Stimulated activated CD4-positive, alpha-beta T cell treated with anti-CD3 and anti-CD28 coated beads, Interleukin-4, amount 100 ng/mL, for 4 hours (primary cell): ENCODE results near the gene CSRP1.
"Not testable (repeated sequence)": the region's sequence is repeated elsewhere in the genome, so short reads cannot be mapped to it uniquely, and the experiment has no call there.

Experiments used
- DNase-seq, 2 experiments: peaks; one replicate each; pipeline ENCODE4 v3.0.0-alpha.2; 2020

CSRP1 gene

DNA sequence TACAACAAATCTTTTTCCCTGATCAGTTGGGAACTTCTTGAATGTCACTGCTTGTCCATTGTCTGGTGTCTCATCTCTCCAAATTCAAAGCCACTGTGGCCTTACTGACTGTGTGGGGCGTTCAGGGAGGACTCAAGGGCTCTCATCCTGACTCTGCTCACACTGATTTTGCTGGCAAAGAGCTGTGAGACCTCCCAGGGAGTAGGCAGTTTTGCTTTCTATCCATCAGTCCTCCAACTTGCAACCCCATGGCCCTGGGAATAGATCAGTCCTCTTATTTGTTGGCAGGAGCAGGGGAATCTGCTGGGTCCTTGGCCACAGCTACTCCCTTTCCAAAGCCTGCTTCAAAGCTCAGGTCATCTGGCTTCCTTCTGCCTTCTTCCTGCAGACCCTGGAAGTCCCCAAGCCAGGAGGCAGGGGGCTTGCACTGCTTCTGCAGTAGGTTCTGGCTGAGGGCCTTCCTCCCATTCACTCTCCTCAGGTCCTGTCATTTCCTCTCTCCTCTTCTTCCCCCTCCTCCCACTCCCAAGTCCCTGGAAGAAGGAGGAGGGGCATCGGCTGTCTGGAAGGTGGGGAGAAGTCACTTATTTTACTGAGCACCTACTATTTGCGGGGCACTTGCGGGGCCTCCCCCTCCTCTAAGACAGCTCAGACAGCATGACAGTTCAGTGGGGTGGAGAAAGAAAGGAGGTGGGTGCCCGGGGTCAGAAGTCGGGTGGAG lies 31.1 kb upstream of the CSRP1 start:
- DNase-seq = no peak

DNA sequence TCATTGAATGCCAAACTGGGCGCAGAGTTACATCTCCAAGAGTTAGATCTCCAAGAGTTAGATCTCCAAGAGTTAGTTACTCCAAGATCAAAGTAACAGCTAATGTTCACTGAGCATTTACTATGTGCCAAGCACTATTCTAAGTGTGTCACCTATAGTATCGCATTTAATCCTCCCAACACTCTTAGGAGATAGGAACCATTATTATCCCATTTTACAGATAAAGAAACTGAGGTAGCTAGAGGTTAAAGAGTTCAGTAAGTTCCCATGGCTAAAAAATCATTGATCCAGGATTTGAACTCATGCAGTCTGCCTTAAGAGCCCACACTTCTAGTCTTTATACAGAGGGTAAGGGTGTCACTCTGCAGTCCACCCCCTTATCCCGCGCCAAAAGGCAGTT lies 30.5 kb upstream of the CSRP1 start:
- no peak for DNase-seq

DNA sequence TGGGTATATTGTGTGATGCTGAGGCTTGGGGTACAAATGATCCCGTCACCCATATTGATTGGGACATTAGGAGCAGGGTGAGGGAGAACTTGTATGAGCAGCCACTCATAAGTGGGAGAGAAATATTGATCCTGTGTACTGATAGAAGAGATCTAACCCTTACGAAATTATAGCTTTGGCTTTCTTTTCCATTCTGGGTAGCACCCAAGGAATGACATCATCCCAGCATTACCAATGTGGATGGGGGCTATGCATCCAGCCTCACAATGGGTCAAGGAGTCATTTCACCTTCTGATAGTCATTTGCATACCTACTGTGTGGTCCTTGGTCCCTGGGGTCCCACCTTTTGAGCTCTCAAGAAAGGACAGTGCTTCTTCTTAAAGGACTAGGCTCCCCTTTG lies 30.1 kb upstream of the CSRP1 start:
- no peak for DNase-seq

DNA sequence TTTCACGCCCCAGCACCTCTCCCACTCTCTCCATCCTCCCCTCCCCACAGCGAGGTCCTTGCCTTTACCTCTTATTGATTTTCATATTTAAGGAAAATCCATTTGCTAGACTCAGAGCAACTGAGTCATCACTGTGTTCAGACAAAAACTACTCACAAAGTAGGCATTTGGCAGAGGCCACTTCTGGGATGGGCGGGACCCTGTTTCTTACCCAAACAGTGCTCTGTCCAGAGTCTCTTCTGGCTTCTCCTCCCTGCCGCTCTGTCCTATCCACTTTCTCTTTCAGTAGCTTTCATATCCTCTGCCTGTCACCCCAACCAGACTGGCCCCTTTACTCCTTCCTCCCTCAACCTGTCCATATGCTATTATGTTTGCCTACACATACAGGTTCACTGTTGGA lies 29.6 kb upstream of the CSRP1 start:
- no peak for DNase-seq

DNA sequence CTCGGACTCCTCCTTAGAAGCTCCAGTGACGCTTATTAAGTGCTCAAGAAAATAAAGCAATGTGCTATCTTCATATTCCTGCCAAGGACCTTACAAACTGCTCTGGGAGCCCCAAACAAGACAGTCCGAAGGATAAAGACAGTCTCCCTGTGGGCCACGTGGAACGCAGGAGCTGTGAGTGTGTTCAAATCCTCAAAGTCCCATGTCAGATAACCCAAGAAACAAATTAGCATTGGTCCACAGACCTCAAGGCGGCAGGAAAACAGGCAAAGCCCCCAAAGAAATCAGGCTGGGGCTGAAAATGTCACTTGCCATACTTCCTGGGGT lies 29.0 kb upstream of the CSRP1 start:
- no peak for DNase-seq

DNA sequence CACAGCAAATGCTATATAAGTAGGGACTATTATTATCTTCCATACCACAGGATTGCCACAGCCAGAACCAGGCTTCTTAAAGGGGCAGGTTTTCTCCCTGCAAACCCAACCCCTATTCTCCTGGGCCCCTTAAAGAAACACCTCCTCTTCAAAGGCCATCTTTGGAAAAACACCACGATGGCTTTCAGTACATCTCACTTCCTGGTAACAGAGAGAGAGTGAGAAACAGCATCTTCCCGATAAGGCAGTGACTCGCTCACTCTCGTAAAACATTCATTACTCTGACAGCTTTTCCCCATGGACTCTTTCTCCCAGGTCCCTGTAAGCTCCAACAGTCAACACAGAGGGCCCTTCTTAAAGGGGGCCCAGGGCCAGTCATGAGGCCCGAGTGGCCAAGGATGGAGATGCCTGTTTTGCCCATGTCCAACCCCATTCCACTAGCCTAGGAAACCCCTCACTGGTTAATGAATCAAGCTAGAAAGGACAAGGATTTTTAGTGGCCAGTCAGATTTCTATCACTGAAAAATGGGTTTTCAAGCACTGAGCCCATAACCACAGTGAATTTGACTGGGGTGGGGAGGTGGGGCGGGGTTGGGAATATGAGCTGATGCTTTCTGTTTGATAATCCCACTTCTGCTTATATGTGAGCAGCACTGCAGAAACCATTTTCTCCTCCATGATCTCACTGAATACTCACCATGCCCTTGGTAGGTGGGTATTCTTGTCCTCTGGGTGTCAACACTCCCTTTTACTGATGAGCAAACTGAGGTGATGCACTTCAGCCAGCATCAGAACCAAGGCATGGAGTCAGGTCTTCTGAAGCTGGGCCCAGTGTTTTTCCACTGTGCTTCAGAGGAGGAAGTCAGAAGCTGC lies 28.4 kb upstream of the CSRP1 start:
- no peak for DNase-seq

DNA sequence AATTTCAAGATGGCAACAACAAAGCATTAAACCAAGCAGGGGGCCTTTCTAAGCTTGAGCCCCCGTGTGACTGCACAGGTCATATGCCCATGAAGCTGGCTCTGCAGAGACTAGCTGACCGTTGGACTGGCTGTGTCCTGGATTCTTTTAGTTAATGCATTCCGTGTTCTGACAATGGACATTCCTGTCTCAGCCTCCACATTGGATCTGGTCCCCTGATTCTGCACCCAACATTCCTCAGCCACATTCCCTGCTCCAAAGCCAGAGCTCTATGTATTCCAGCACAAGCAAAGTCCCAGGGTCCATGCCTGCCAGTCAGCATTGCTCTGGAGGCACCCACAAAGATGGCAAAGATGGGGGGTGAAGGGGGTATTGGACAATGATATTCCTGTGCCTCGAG lies 26.9 kb upstream of the CSRP1 start:
- no peak for DNase-seq

DNA sequence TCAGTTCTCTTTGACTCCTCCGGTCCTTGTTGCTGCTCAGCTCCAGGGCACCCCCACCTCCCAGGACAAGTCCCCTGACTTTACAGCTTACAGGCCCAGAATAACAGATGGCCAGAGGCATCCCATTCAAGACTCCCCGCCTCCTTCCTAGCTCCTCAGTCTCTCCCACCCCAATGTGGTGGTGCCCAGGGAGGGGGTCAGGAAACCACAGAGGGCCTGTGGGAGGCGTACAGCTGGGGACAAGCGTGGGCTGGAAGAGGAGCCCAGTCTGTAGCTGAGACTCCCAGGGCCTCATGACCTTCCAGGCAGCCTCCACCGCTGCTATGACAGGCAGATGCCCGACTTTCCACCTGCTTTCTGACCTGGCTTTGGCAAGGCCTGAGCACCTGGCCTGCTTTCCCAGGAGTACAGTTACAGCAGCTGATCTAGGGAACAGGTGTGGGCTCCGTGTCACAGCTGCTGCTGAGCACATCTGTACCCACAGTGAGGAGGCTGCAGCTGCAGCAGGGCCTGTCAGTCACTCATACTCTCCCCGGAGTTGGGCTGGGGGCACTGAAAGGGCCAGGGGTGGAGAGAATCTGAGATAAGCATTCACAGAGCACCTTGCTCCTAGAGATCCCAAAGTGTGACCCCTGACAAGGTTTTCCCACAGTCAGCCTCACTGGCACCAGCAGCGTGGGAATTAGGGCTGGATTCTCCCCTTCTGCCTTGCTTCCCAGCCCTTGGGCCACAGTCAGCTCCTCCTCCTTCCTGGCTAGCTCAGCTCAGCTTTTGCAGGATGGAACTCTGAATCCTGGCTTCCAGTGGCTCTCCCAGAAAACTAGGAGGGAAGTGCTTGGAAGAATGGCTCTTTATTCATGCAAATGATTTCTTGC lies 24.9 kb upstream of the CSRP1 start:
- DNase-seq = no peak

DNA sequence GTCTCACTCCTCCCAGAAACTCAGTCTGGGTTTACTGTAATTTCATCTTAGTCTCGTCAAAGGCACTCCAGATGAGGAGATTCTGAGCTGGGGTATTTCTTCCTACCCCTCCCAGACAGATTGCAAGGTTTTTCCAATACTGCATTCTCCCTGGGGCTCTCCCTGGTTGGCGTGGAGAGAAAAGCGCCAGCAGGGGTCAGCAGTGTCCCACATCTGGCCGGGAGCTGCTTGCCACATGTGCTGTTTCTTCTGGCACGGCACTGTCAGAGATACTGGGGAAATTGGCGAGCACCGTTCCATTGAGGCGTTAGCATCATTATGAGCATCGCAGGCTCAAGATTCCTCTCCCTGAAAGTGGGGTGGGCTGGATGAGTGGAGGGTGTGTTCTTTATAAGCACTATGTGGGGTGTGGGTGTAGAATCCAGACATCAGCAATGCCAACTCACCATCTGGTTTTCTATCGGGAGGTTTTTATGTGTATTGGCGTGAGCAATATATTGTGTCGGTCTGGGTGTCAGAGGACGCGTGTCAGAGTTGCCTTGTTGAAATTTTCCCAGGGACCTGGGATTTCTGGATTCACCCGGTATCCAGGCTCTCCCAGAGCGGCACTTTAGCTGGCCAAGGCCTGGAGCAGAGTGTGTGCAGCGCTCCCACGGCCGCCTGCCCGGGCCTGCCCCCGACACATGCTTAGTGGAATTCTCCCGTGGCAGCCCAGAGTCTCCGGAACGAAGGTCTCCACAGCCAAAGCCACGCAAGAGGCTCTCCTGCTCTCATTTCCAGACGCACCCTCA lies 24.0 kb upstream of the CSRP1 start:
- DNase-seq = peak in 1 of 2 experiments; percentile 20

DNA sequence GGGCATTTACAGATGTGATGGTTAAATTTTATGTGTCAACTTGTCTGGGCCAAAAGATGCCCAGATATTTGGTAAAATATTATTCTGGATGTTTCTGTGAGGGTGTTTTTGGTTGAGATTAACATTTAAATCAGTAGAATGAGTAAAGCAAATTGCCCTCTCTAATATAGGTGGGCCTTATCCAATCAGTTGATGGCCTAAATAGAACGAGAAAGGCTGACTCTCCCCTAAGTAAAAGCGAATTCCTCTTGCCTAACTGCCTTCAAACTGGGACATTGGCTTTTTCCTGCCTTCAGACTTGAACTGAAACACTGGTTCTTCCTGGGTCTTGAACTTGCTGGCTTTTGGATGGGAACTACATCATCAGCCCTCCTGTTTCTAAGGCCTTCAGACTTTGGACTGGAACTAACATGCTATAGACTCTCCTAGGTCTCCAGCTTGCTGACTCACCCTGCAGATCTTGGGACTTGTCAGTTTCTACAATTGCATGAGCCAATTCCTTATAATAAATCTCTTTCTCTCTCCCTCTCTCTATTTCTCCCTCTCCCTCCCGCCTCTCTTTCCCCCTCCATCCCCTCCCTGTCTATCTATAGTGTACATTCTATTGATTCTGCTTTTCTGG lies 21.8 kb upstream of the CSRP1 start:
- no peak for DNase-seq

DNA sequence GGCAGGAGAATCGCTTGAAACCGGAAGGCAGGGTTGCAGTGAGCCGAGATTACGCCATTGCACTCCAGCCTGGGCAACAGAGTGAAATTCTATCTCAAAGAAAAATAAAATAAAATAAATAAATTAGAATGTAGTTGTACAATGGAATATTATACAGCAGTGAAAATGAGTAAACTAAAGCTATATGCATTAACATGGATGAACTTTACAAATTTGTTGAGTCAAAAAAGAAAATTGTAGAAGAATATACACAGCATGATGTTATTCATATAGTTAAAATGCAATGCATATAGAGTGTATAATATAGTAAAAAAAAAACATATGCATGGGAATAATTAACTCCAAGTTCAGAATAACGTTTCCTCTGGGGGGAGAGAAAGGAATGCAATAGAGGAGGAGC lies 21.0 kb upstream of the CSRP1 start:
- no peak for DNase-seq

DNA sequence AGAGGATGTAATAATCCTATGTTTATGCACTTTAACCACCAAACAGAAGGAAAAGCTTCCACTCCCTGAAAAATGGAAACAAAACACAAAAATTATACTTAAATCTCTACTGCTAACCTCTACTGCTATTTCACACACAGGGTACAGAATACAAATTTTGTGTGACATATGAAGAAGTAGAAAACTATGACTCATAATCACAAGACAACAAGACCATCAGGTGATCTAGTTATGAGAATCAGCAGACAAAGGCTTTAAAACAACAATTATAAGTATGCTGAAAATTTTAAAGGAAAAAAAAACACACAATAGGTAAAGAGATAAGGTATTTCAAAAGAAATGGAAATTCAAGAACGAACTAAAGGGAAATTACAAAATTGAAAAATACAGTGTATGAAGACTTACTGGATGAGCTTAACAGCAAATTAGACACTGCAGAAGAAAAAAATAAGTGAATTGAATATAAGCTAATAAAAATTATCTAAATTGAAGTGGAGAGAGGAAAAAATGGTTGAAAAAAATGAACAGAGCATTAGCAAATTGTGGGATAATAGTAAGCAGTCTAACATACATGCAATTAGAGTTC lies 18.4 kb upstream of the CSRP1 start:
- no peak for DNase-seq

DNA sequence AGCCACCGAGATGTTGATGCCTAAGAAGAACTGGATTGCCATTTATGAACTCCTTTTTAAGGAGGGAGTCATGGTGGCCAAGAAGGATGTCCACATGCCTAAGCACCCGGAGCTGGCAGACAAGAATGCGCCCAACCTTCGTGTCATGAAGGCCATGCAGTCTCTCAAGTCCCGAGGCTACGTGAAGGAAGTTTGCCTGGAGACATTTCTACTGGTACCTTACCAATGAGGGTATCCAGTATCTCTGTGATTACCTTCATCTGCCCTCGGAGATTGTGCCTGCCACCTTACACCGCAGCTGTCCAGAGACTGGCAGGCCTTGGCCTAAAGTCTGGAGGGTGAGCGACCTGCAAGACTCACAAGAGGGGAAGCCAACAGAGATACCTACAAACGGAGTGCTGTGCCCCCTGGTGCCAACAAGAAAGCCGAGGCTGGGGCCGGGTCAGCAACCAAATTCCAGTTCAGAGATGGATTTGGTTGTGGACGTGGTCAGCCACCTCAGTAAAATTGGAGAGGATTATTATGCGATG lies 13.2 kb upstream of the CSRP1 start:
- DNase-seq = not testable (repeated sequence)

DNA sequence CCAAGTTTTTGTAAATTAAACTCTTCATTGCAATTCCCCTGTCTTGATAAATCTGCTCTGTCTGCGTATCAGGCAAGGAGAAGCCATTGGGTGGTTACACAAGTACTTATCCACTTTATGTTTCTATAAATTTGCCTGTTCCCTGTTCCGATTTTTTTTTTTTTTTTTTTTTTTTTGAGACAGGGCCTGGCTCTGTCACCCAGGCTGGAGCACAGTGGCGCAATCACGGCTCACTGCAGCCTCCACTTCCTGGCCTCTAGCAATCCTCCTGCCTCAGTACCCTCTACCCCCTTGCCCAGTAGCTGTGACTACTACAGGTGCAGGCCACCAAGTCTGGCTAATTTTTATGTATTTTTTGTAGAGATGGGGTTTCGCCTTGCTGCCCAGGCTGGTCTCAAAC lies 11.1 kb upstream of the CSRP1 start:
- no peak for DNase-seq

DNA sequence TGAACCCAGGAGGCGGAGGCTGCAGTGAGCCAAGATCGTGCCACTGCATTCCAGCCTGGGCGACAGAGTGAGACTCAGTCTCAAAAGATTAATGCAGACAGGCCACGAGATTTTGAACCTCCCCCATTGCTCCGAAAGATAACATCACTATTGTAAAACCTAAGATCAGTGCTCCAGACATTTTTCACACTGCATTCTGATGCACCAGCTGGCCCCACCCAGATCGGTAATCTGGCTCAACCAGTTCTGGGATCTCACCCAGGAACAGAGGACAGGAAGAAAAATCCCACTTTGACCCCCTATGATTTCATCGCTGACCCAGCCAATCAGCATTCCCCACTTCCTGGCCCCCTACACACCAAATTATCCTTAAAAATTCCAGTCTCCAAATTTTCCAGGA lies 10.7 kb upstream of the CSRP1 start:
- no peak for DNase-seq

DNA sequence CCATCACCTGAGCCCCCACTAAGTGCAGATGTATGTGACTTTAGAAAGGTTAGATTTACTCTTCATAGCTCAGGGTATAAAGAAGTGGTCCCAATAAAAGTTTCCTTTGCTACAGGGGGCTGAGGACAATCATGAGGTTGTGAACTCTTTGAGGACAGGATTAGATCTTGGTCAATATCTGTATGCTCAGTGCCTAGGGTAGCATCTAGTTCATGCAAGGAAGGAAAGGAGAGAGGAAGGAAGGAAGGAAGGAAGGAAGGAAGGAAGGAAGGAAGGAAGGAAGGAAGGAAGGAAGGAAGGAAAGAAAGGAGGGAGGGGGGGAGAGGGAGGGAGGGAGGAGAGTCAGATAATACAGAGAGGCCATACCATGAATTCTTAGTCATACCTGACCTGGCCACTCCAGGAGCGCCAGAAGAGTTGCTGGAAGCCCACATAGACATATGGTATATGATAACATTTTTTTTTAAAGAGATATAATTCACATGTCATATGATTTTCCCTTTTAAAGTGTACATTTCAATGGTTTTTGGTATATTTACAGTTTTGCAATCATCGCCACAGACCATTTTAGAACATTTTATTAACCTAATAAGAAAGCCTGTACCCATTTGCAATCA lies 9.7 kb upstream of the CSRP1 start:
- DNase-seq = no peak

DNA sequence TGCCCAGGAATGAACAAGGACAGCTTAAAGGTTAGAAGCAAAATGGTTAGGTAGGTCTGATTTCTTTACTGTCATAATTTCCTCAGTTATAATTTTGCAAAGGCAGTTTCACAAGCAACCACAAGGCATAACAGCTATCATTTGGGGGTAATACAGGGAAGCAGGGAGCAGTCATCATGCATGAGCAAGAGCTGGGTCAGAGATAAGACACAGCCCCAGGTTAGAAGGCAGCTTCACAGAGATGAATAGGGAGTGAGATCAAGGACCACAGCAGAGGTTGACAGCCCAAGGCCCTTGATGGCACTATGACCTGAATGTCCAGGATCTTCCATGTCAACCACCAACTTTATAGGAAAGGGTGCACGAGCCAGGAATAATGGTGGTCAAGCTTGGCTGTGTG lies 9.0 kb upstream of the CSRP1 start:
- no peak for DNase-seq

DNA sequence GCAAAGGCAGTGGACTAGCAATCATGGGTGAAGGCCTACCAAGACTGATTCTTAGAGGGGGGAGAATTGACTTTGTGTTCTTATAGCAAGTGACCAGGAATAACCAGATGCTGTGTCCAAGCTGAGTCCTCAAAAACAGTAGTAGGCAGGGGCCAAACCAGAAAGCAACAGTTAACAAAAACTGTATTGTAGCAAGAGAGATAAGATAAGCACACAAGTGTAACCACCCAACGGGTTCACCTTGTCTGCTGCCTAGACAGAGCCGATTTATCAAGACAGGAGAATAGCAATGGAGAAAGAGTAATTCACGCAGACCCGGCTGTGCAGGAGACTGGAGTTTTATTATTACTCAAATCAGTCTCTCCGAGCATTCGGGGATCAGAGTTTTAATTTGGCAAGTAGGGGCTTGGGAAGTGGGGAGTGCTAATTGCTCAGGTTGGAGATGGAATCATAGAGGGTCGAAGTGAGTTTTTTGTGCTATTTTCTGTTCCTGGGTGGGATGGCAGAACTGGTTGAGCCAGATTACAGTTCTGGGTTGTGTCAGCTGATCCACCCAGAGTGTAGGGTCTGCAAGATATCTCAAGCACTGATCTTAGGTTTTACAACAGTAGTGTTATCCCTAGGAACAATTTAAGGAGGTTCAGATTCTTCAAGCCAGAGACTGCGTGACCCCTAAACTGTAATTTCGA lies 8.3 kb upstream of the CSRP1 start:
- no peak for DNase-seq

DNA sequence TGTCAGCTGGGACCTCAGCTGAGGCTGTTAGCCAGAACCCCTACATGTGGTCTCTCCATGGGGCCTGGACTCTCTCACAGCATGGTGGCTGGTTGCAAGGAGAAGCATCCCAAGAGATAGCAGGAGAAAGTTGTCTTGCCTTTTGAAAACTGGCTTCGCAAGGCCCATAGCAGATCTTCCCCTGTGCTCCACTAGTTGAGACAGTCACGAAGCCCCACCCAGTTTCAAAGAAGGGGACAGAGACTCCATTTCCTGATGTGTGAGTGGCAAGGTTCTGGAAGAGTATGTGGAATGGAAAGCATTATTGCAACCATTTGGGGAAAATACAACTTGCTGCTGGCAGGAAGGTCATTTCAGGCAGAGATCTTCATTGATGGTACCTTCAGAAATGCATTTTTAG lies 7.5 kb upstream of the CSRP1 start:
- no peak for DNase-seq

DNA sequence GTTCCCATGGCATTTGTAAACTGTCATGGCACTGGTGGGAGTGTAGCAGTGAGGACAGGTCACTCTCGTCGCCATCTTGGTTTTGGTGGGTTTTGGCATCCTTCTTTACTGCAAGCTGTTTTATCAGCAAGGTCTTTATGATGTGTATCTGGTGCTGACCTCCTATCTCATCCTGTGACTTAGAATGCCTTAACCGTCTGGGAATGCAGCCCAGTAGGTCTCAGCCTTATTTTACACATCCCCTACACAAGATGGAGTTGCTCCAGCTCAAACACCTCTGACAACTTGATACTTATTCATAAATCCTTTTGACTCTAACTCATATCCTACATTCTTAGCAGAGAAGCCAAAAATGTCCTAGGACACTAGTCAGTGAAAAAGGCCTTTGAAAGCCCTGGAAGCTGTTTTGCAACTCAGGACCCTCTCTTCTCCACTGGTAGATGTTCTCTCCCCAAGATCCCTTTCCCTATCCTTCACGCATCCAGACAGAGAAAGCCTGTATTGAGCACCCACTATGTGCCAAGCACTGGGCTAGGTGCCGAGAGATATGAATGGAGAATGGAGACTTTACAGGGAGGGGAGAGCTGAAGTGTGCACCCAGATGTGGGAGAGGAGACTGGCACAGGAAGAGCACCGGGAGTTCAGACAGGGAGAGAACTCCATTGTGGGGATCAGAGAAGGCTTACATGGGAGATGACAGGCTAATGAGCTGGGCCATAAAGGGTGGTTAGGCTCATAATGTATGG lies 6.7 kb upstream of the CSRP1 start:
- DNase-seq = no peak
